Measurements from ENCODE around the gene DEK. TPM values are rescaled to one million over a fixed set of nuclear protein-coding genes. Genes with fewer than 3 reads are reported as not detected.

The DEK gene
- total RNA-seq, 4 donors from 2014 or later, result 69.0 to 101 (median 87.9) TPM

GRCh38 chr6:18269717-18270116, 5.4 kb upstream of the DEK start:
- intact Hi-C loops (cut with DNase I; ENCODE audit: low total_unique reads), result no loop called here
- WGBS, 2 donors, result 45 to 46% methylated on average over 10 of the region's 10 CpGs
- TF ChIP-seq POLR2A (IDR thresholded peaks at IDR 0.05), result no peak
- TF ChIP-seq, protein P1, sequence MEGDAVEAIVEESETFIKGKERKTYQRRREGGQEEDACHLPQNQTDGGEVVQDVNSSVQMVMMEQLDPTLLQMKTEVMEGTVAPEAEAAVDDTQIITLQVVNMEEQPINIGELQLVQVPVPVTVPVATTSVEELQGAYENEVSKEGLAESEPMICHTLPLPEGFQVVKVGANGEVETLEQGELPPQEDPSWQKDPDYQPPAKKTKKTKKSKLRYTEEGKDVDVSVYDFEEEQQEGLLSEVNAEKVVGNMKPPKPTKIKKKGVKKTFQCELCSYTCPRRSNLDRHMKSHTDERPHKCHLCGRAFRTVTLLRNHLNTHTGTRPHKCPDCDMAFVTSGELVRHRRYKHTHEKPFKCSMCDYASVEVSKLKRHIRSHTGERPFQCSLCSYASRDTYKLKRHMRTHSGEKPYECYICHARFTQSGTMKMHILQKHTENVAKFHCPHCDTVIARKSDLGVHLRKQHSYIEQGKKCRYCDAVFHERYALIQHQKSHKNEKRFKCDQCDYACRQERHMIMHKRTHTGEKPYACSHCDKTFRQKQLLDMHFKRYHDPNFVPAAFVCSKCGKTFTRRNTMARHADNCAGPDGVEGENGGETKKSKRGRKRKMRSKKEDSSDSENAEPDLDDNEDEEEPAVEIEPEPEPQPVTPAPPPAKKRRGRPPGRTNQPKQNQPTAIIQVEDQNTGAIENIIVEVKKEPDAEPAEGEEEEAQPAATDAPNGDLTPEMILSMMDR (IDR thresholded peaks at IDR 0.05), result no peak
- H3K4me3 ChIP-seq (ENCODE audit: low read depth, poor library complexity, severe bottlenecking), result no peak overlapping the region
- no peak for DNase-seq (ENCODE audit: low spot score in 2 of 2)

GRCh38 chr6:18269253-18269652, 4.9 kb upstream of the DEK start:
- no peak for DNase-seq (ENCODE audit: low spot score in 2 of 2)
- no peak overlapping the region for H3K4me3 ChIP-seq (ENCODE audit: low read depth, poor library complexity, severe bottlenecking)
- TF ChIP-seq, protein P1 (IDR thresholded peaks at IDR 0.05), result no peak
- no peak for TF ChIP-seq POLR2A (IDR thresholded peaks at IDR 0.05)
- intact Hi-C loops (cut with DNase I; ENCODE audit: low total_unique reads), result no loop called here
- WGBS, 2 donors, result 14 to 16% methylated on average over 3 of the region's 3 CpGs

DNA sequence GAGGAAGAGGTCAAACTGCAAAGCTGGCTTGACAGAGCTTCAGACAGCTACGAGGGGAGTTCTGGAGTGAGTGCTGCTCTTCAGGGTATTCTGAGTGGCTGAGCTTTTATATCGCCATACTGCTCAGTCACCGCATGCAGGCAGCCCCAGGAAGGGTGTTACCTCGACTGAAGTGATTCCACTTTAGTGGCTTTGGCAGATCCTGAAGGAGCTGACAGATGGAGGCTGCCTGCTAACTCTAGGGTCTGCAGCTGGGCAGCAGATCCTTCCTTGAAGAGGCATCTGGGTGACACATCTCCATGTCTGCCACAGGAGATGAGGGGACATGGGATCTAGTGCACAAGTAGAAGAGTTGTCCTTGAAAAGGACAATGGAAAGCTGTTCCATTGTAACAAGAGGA, 3.7 kb upstream of the DEK start:
- DNase-seq (ENCODE audit: low spot score in 2 of 2), result no peak
- TF ChIP-seq POLR2A (IDR thresholded peaks at IDR 0.05), result no peak
- TF ChIP-seq, protein P1 (IDR thresholded peaks at IDR 0.05), result no peak
- intact Hi-C loops (cut with DNase I; ENCODE audit: low total_unique reads), result no loop called here
- WGBS, 2 donors, result 70 to 94% methylated on average over 4 of the region's 4 CpGs
- no peak overlapping the region for H3K4me3 ChIP-seq (ENCODE audit: low read depth, poor library complexity, severe bottlenecking)

DNA sequence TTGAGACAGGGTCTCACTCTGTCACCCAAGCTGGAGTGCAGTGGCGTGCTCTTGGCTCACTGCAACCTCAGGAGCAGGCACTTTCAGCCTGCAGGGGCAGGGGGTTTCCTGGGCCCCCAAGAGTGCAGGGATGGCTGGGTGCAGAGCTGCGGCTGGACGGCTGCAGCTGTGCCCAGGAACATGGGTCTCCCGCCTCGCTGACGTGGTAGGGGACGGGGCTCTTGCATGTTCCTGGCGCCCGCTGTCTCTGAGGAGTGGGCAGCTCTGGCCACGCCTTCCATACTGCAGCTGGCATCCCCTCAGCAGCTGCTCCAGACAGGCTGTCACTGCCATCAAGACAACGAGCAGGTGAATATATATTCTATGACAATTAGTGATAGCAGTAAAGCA, 2.2 kb upstream of the DEK start:
- WGBS, 2 donors, result 83 to 96% methylated on average over 8 to 11 of the region's 11 CpGs
- intact Hi-C loops (cut with DNase I; ENCODE audit: low total_unique reads), result no loop called here
- no peak overlapping the region for H3K4me3 ChIP-seq (ENCODE audit: low read depth, poor library complexity, severe bottlenecking)
- no peak for DNase-seq (ENCODE audit: low spot score in 2 of 2)
- TF ChIP-seq, protein P1 (IDR thresholded peaks at IDR 0.05), result no peak
- TF ChIP-seq POLR2A (IDR thresholded peaks at IDR 0.05), result no peak

DNA sequence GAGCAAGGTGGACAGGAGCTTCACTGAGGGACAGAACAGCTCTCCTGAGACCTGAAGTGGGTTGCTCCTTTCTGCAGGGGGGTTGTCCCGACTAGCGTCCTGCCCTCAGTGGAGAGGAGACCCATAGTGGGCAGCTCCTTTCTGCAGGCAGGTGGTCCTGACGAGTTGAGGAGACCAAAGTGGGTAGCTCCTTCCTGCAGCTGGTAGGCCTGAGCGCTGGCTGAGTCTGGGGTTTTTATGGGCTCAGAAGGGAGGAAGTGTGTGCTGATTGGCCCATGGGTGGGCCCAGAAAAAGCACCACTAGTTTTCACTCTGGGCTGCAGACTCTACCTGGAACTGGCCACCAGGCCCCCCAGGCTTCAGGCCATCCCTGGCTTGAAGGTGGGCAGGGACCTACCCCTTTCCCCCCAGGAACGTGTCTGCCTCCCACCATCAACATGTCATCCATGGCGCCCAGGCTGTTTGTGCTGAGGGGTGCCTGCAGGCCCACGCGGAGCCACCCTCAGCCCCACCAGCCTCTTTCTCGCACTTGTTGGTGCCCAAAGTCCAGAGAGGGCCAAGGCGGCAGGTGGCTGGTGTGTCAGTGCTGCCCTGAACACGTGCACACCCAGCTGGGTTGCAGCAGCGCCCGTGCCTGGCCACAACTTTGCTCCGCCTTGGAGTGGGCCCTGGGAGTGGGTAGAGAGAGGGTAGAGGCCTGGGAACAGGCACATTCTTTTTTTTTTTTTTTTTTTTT, 1.6 kb upstream of the DEK start:
- intact Hi-C loops (cut with DNase I; ENCODE audit: low total_unique reads), result no loop called here

More for the DNA sequence above, 1.6 kb upstream of the DEK start:
- no peak overlapping the region for H3K4me3 ChIP-seq (ENCODE audit: low read depth, poor library complexity, severe bottlenecking)
- DNase-seq (ENCODE audit: low spot score in 2 of 2), result no peak
- 96 to 98% methylated on average over 14 of the region's 14 CpGs for WGBS, 2 donors
- TF ChIP-seq POLR2A (IDR thresholded peaks at IDR 0.05), result no peak
- TF ChIP-seq, protein P1 (IDR thresholded peaks at IDR 0.05), result no peak
